OCI-LY7 (cell line): Measurements from ENCODE around the gene HDAC4.

Experiments
- CTCF ChIP-seq: fragments of 200-600 bp; sonication (generic); conservative IDR thresholded peaks from 2 replicates; pipeline ENCODE4 v1.5.1; 2014; ENCODE audit warnings: mild to moderate bottlenecking, antibody characterized with exemption, low read length, moderate library complexity, mixed read lengths
- EZH2phosphoT487 ChIP-seq: fragments of 200-600 bp; sonication (generic); IDR thresholded peaks from 2 replicates; pipeline ENCODE4 v1.6.1; 2018; ENCODE audit warnings: low read depth, borderline replicate concordance, mild to moderate bottlenecking, mixed run types, antibody characterized with exemption, low read length, moderate library complexity, mixed read lengths

GRCh38 chr2:239252801-239253200 lies 148.0 kb downstream of the HDAC4 start:
- TF ChIP-seq CTCF (no peak), EZH2phosphoT487 (no peak)
